ENCODE results near the gene SBNO2. TPM values are rescaled to one million over a fixed set of nuclear protein-coding genes. Genes with fewer than 3 reads are reported as not detected.

SBNO2 gene
- total RNA-seq, 1 experiment from 2014 or later, result 46.3 TPM

- no peaks in the 10 kb centered on the region for H3K79me2 ChIP-seq (ENCODE audit: insufficient read depth, low read length)
- H3K79me1 ChIP-seq (ENCODE audit: insufficient read depth, low read depth, low read length, poor library complexity, severe bottlenecking), result no peaks in the 10 kb centered on the region
- no CpG with 5 or more reads among the region's 50 CpGs for WGBS (ENCODE audit: extremely low coverage, insufficient read length, low lambda C conversion rate)
- H3K23me2 ChIP-seq (ENCODE audit: insufficient read length, low read depth, low read length, poor library complexity, severe bottlenecking), result no peaks in the 10 kb centered on the region
- H3K27ac Mint-ChIP-seq, result no peak overlapping the region
- H3K4me2 ChIP-seq (ENCODE audit: insufficient read depth, insufficient read length, low read length), result no peak overlapping the region
- no peak overlapping the region for H3T11ph ChIP-seq (ENCODE audit: low read length)
- H3K4me3 Mint-ChIP-seq, result no peak overlapping the region
- H4K20me1 ChIP-seq (ENCODE audit: control insufficient read depth, insufficient read depth, insufficient read length), result no peaks in the 10 kb centered on the region
- H3K4me1 Mint-ChIP-seq, result peaks cover 2 to 7% of the 10 kb centered on the region in 2 experiments; a peak in 3 of 4 replicates
- H3K27me3 Mint-ChIP-seq (ENCODE audit: low read depth), result no peaks in the 10 kb centered on the region
- no peak overlapping the region for H2AFZ ChIP-seq (ENCODE audit: low read length)
- H3K9ac ChIP-seq (ENCODE audit: extremely low read depth, insufficient read length, low read length), result no peak overlapping the region
- no peaks in the 10 kb centered on the region for H3K4me1 ChIP-seq (ENCODE audit: insufficient read depth, low read length)
- H3K14ac ChIP-seq (ENCODE audit: insufficient read depth, low read length), result no peak overlapping the region
- H2BK15ac ChIP-seq (ENCODE audit: low read depth, low read length), result no peak overlapping the region
- no peaks in the 10 kb centered on the region for H3K9me3 ChIP-seq (ENCODE audit: control insufficient read depth, low read depth, low read length)
- H3K27ac ChIP-seq (ENCODE audit: insufficient read length, low read depth, low read length), result no peak overlapping the region
- no peak overlapping the region for H2BK5ac ChIP-seq (ENCODE audit: insufficient read length, low read length)
- H2BK12ac ChIP-seq (ENCODE audit: insufficient read length, low read depth, low read length), result no peak overlapping the region
- no peak overlapping the region for H3K23ac ChIP-seq (ENCODE audit: insufficient read length, low read depth, low read length)
- H4K91ac ChIP-seq (ENCODE audit: insufficient read length, low read depth, low read length), result no peak overlapping the region
- no peaks in the 10 kb centered on the region for H3K27me3 ChIP-seq (ENCODE audit: insufficient read depth, low read length)
- H3K18ac ChIP-seq (ENCODE audit: insufficient read length, low read depth, low read length), result no peak overlapping the region
- H3K56ac ChIP-seq (ENCODE audit: insufficient read length, low read depth, low read length), result no peak overlapping the region
- H3K4ac ChIP-seq (ENCODE audit: low read depth, low read length), result no peak overlapping the region
- H2BK120ac ChIP-seq (ENCODE audit: low read depth, low read length, poor library complexity, severe bottlenecking), result no peak overlapping the region
- H4K8ac ChIP-seq (replicated peaks; ENCODE audit: insufficient read length, low read depth, low read length), result no peak overlapping the region
- peaks cover 14 to 42% (median 24%) of the 10 kb centered on the region in 3 experiments; a peak in 6 of 7 replicates for H3K36me3 Mint-ChIP-seq (ENCODE audit: insufficient read depth in 1 of 3, low read depth in 3 of 3)
- H4K5ac ChIP-seq (ENCODE audit: insufficient read length, low read depth, low read length), result no peak overlapping the region
- no peak for DNase-seq
- TF ChIP-seq, protein P1, sequence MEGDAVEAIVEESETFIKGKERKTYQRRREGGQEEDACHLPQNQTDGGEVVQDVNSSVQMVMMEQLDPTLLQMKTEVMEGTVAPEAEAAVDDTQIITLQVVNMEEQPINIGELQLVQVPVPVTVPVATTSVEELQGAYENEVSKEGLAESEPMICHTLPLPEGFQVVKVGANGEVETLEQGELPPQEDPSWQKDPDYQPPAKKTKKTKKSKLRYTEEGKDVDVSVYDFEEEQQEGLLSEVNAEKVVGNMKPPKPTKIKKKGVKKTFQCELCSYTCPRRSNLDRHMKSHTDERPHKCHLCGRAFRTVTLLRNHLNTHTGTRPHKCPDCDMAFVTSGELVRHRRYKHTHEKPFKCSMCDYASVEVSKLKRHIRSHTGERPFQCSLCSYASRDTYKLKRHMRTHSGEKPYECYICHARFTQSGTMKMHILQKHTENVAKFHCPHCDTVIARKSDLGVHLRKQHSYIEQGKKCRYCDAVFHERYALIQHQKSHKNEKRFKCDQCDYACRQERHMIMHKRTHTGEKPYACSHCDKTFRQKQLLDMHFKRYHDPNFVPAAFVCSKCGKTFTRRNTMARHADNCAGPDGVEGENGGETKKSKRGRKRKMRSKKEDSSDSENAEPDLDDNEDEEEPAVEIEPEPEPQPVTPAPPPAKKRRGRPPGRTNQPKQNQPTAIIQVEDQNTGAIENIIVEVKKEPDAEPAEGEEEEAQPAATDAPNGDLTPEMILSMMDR (conservative IDR thresholded peaks at IDR 0.05), result no peak
- no peaks in the 10 kb centered on the region; a peak in 1 of 5 replicates for H3K9me3 Mint-ChIP-seq
- no peak overlapping the region for H2BK20ac ChIP-seq (ENCODE audit: low read depth, low read length, poor library complexity, severe bottlenecking)
- no peak overlapping the region for H2AK5ac ChIP-seq (ENCODE audit: insufficient read length, low read length)
Observed at GRCh38 chr19:1119475-1120217, 54.4 kb downstream of the SBNO2 start.
